ENCODE results near the gene IFT57. TPM values are rescaled to one million over a fixed set of nuclear protein-coding genes. Genes with fewer than 3 reads are reported as not detected.
A peak's percentile ranks its signal among the peaks of the same experiment; 100 is the strongest.

The IFT57 gene
- total and polyA plus RNA-seq, 2 experiments from 2014 or later, result 28.6 to 49.0 TPM

- no peak for TF ChIP-seq ZNF462 (CRISPR knock-in tag; IDR thresholded peaks at IDR 0.05)
Observed at GRCh38 chr3:108178676-108179075, 43.5 kb downstream of the IFT57 start (continued).

GRCh38 chr3:108177536-108177935, 44.7 kb downstream of the IFT57 start:
- no peaks in the 10 kb centered on the region for H3K9me3 Mint-ChIP-seq
- TF ChIP-seq CREB1 (CRISPR knock-in tag; IDR thresholded peaks at IDR 0.05; ENCODE audit: low read depth) (no peak), ZNF462 (CRISPR knock-in tag; IDR thresholded peaks at IDR 0.05) (no peak), EZH2phosphoT487 (IDR thresholded peaks at IDR 0.05; ENCODE audit: unreplicated experiment) (no peak), JUNB (IDR thresholded peaks at IDR 0.05; ENCODE audit: unreplicated experiment) (no peak), ZNF114 (CRISPR knock-in tag; IDR thresholded peaks at IDR 0.05) (no peak), EZH2 (IDR thresholded peaks at IDR 0.05; ENCODE audit: low read depth, unreplicated experiment) (no peak), NANOG (IDR thresholded peaks at IDR 0.05; ENCODE audit: borderline replicate concordance) (no peak)
- Histone ChIP-seq H2AFZ (no peak overlapping the region), H3K9me2 (ENCODE audit: insufficient read depth) (no peaks in the 10 kb centered on the region), H3F3A (replicated peaks; ENCODE audit: low read depth) (no peaks in the 10 kb centered on the region), H3K4me2 (no peak overlapping the region), H3K36me3 (ENCODE audit: insufficient read depth) (no peaks in the 10 kb centered on the region), H3K4me3 (no peak overlapping the region), H3K27ac (ENCODE audit: low read depth) (no peak overlapping the region), H4K20me1 (replicated peaks; ENCODE audit: insufficient read depth) (no peaks in the 10 kb centered on the region), H3K79me2 (replicated peaks; ENCODE audit: insufficient read depth) (no peaks in the 10 kb centered on the region), H3K27me3 (ENCODE audit: insufficient read depth) (no peaks in the 10 kb centered on the region), H3K4me1 (ENCODE audit: insufficient read depth) (peaks cover 26% of the 10 kb centered on the region)
- DNase-seq (ENCODE audit: low spot score) (no peak), ATAC-seq (no peak)
- H3K27me3 Mint-ChIP-seq (ENCODE audit: insufficient read depth, low read depth, poor library complexity), result no peaks in the 10 kb centered on the region
- no peak overlapping the region for H3K4me3 Mint-ChIP-seq
- H3K27ac Mint-ChIP-seq, result peak overlapping the region; percentile 50; the same call in 1 of the 2 replicates
- no peaks in the 10 kb centered on the region for H3K36me3 Mint-ChIP-seq (ENCODE audit: low read depth)
- peaks cover 31% of the 10 kb centered on the region for H3K4me1 Mint-ChIP-seq

All from GM23338 (cell line).